Measurements from ENCODE around the gene UMOD. TPM values are rescaled to one million over a fixed set of nuclear protein-coding genes. Genes with fewer than 3 reads are reported as not detected.
"Not testable (repeated sequence)": the region's sequence is repeated elsewhere in the genome, so short reads cannot be mapped to it uniquely, and the experiment has no call there.

Gene UMOD
- total RNA-seq, 6 donors from 2014 or later = not detected

- Histone ChIP-seq H3K9me3 (no peaks in the 10 kb centered on the region), H3K4me3 (no peak overlapping the region), H3K27me3 (no peaks in the 10 kb centered on the region), H3K4me1 (no peaks in the 10 kb centered on the region), H3K27ac (no peak overlapping the region), H3K36me3 (no peaks in the 10 kb centered on the region)
- no peak for ATAC-seq (ENCODE audit: low FRiP score in 2 of 2)
- no peak for DNase-seq
- 62 to 63% methylated on average over 3 of the region's 3 CpGs for WGBS, 2 donors
- no peak for TF ChIP-seq POLR2A (IDR thresholded peaks at IDR 0.05)
- TF ChIP-seq POLR2AphosphoS5 (IDR thresholded peaks at IDR 0.05) = no peak
- no peak for TF ChIP-seq EP300 (IDR thresholded peaks at IDR 0.05)
- no peak for TF ChIP-seq CTCF (IDR thresholded peaks at IDR 0.05)
Measured at GRCh38 chr16:20326321-20326720, 26.2 kb downstream of the UMOD start.

- H3K27ac ChIP-seq = no peak overlapping the region
- no peak for ATAC-seq (ENCODE audit: low FRiP score in 2 of 2)
- no peaks in the 10 kb centered on the region for H3K36me3 ChIP-seq
- H3K4me3 ChIP-seq = no peak overlapping the region
- H3K9me3 ChIP-seq = no peaks in the 10 kb centered on the region
- no peaks in the 10 kb centered on the region for H3K27me3 ChIP-seq
- TF ChIP-seq POLR2AphosphoS5 (IDR thresholded peaks at IDR 0.05) (no peak), POLR2A (IDR thresholded peaks at IDR 0.05) (no peak), EP300 (IDR thresholded peaks at IDR 0.05) (no peak), CTCF (IDR thresholded peaks at IDR 0.05) (no peak)
- DNase-seq = no peak
- 51 to 54% methylated on average over 3 of the region's 3 CpGs for WGBS, 2 donors
- H3K4me1 ChIP-seq = no peaks in the 10 kb centered on the region
Measured at GRCh38 chr16:20325005-20325404, 27.5 kb downstream of the UMOD start.

GRCh38 chr16:20323591-20324117 is 28.9 kb downstream of the UMOD start:
- Histone ChIP-seq H3K4me3 (no peak overlapping the region), H3K9me3 (no peaks in the 10 kb centered on the region), H3K36me3 (no peaks in the 10 kb centered on the region), H3K27ac (no peak overlapping the region), H3K4me1 (no peaks in the 10 kb centered on the region), H3K27me3 (no peaks in the 10 kb centered on the region)
- 73 to 84% methylated on average over 9 of the region's 9 CpGs for WGBS, 2 donors
- ATAC-seq (ENCODE audit: low FRiP score in 2 of 2) (no peak), DNase-seq (no peak)
- TF ChIP-seq POLR2A (IDR thresholded peaks at IDR 0.05) = no peak
- TF ChIP-seq POLR2AphosphoS5 (IDR thresholded peaks at IDR 0.05) = no peak
- TF ChIP-seq EP300 (IDR thresholded peaks at IDR 0.05) = no peak
- no peak for TF ChIP-seq CTCF (IDR thresholded peaks at IDR 0.05)

GRCh38 chr16:20322696-20323095 is 29.8 kb downstream of the UMOD start:
- no peak for DNase-seq
- ATAC-seq (ENCODE audit: low FRiP score in 2 of 2) = no peak
- Histone ChIP-seq H3K27ac (no peak overlapping the region), H3K4me3 (no peak overlapping the region), H3K27me3 (no peaks in the 10 kb centered on the region), H3K4me1 (no peaks in the 10 kb centered on the region), H3K36me3 (no peaks in the 10 kb centered on the region), H3K9me3 (no peaks in the 10 kb centered on the region)
- TF ChIP-seq POLR2A (IDR thresholded peaks at IDR 0.05) (no peak), CTCF (IDR thresholded peaks at IDR 0.05) (no peak), EP300 (IDR thresholded peaks at IDR 0.05) (no peak), POLR2AphosphoS5 (IDR thresholded peaks at IDR 0.05) (no peak)
- WGBS, 2 donors = 88 to 100% methylated on average over 4 of the region's 4 CpGs

- Histone ChIP-seq H3K27ac (no peak overlapping the region), H3K9me3 (no peaks in the 10 kb centered on the region), H3K36me3 (no peaks in the 10 kb centered on the region), H3K4me1 (no peaks in the 10 kb centered on the region), H3K27me3 (no peaks in the 10 kb centered on the region), H3K4me3 (no peak overlapping the region)
- ATAC-seq (ENCODE audit: low FRiP score in 2 of 2) (peak in 1 of 2 donors; percentile 17), DNase-seq (no peak)
- TF ChIP-seq EP300 (IDR thresholded peaks at IDR 0.05) = no peak
- TF ChIP-seq POLR2A (IDR thresholded peaks at IDR 0.05) = no peak
- TF ChIP-seq CTCF (IDR thresholded peaks at IDR 0.05) = no peak
- no peak for TF ChIP-seq POLR2AphosphoS5 (IDR thresholded peaks at IDR 0.05)
- 96 to 97% methylated on average over 1 of the region's 1 CpG for WGBS, 2 donors
Measured at GRCh38 chr16:20321671-20322070, 30.8 kb downstream of the UMOD start.

- H3K4me1 ChIP-seq; H3K27ac ChIP-seq; ATAC-seq (ENCODE audit: low FRiP score in 2 of 2); H3K4me3 ChIP-seq; H3K27me3 ChIP-seq; H3K36me3 ChIP-seq; DNase-seq; H3K9me3 ChIP-seq: not testable (repeated sequence)
- WGBS, 2 donors = 94 to 100% methylated on average over 2 of the region's 2 CpGs
Measured at GRCh38 chr16:20321051-20321450, 31.5 kb downstream of the UMOD start.

Data from upper lobe of left lung (tissue), 6 donors.